Esophagus squamous epithelium (tissue), 5 donors: ENCODE measurements around the gene COMMD3. TPM values are rescaled to one million over a fixed set of nuclear protein-coding genes. Genes with fewer than 3 reads are reported as not detected.

Experiments
- DNase-seq: peaks from one replicate; lab custom pipeline; 2025; lab: John Stamatoyannopoulos, UW
- H3K27ac ChIP-seq, 4 donors: fragments of 200-600 bp; sonication (generic); one replicate each; pipeline ENCODE4 v1.5.1; 2016 to 2019; ENCODE audit warnings: mild to moderate bottlenecking in 1 of 4
- H3K27me3 ChIP-seq, 4 donors: fragments of 200-600 bp; sonication (generic); 1 replicate in 3 of 4; 2 replicates in 1 of 4; pipeline versions ENCODE4 v1.5.1 to v1.6.0; 2017 to 2021; ENCODE audit warnings: antibody characterized with exemption in 1 of 4
- H3K36me3 ChIP-seq, 3 donors: fragments of 200-600 bp; sonication (generic); one replicate each; pipeline ENCODE4 v1.5.1; 2016 to 2019
- H3K4me1 ChIP-seq, 3 donors: fragments of 200-600 bp; sonication (generic); one replicate each; pipeline ENCODE4 v1.5.1; 2017 to 2019
- H3K4me3 ChIP-seq, 4 donors: fragments of 200-600 bp; sonication (generic); 1 replicate in 3 of 4; 2 replicates in 1 of 4; pipeline ENCODE4 v1.5.1; 2016 to 2019; ENCODE audit warnings: mild to moderate bottlenecking in 2 of 4, moderate library complexity in 1 of 4
- H3K9me3 ChIP-seq, 3 donors: fragments of 200-600 bp; sonication (generic); one replicate each; pipeline ENCODE4 v1.5.1; 2016 to 2019
- CTCF ChIP-seq, 6 experiments: fragments of 450-650 bp in 4 of 6; fragments of 200-600 bp in 2 of 6; sonication (generic) in 2 of 6; IDR thresholded peaks; one replicate each; pipeline ENCODE4 v1.5.1; 2016 to 2019; ENCODE audit warnings: antibody characterized with exemption in 6 of 6, mild to moderate bottlenecking in 4 of 6, moderate library complexity in 4 of 6
- POLR2A ChIP-seq, 4 donors: fragments of 450-650 bp; IDR thresholded peaks; one replicate each; pipeline ENCODE4 v1.6.1; 2017; ENCODE audit warnings: antibody characterized with exemption in 4 of 4, mild to moderate bottlenecking in 4 of 4, moderate library complexity in 3 of 4
- whole genome bisulfite sequencing, 2 donors: methylation state at CpG; one replicate each; pipeline ENCODE4 v1.1.5; 2018; 5-methylcytosine and 5-hydroxymethylcytosine counted together
- intact Hi-C: fragments of 100-400 bp; cut with DNase I; formaldehyde crosslinking; loops from one replicate; pipeline ENCODE4 v1.15.0; 2022
- total RNA-seq, 4 donors: library from RNA; depleted of rRNA; stranded (reverse); fragments of >200 nt; gene quantifications; one replicate each; pipeline ENCODE4 v1.1.0, GENCODE V29; 2016
- donor health status: DM: yes; HTN: yes; CAD: no.

COMMD3 gene
- total RNA-seq, 4 donors from 2014 or later = 14.9 to 31.4 (median 24.2) TPM

- H3K27ac ChIP-seq = peak overlapping the region in 1 of 4 donors; percentile 23
- peaks cover 26 to 38% (median 27%) of the 10 kb centered on the region in 3 donors for H3K4me1 ChIP-seq
- peak overlapping the region; percentile 41 to 71 (median 56) for H3K4me3 ChIP-seq
- H3K9me3 ChIP-seq = no peaks in the 10 kb centered on the region
- H3K36me3 ChIP-seq = peaks cover 0 to 7% (median 0%) of the 10 kb centered on the region in 3 donors
- TF ChIP-seq POLR2A (IDR thresholded peaks at IDR 0.05) (no peak), CTCF (IDR thresholded peaks at IDR 0.05) (no peak)
- WGBS, 2 donors = 21 to 35% methylated on average over 7 to 15 of the region's 73 CpGs
- intact Hi-C loops = no loop called here
- H3K27me3 ChIP-seq = peaks cover 34 to 63% (median 53%) of the 10 kb centered on the region in 4 donors
- DNase-seq = no peak
These were observed 18.4 kb downstream of the COMMD3 start for GRCh38 chr10:22334414-22335172.

- WGBS, 2 donors = 2 to 12% methylated on average over 30 to 31 of the region's 71 CpGs
- Histone ChIP-seq H3K9me3 (no peaks in the 10 kb centered on the region), H3K4me1 (peaks cover 30 to 45% (median 32%) of the 10 kb centered on the region in 3 donors), H3K4me3 (peak overlapping the region; percentile 41 to 71 (median 56)), H3K36me3 (no peaks in the 10 kb centered on the region), H3K27me3 (peaks cover 34 to 68% (median 54%) of the 10 kb centered on the region in 4 donors), H3K27ac (peak overlapping the region in 1 of 4 donors; percentile 23)
- intact Hi-C loops = no loop called here
- no peak for DNase-seq
- peak in 1 of 4 donors; percentile 23 for TF ChIP-seq POLR2A (IDR thresholded peaks at IDR 0.05)
- peak in 4 of 6 experiments; percentile 13 to 48 (median 36) for TF ChIP-seq CTCF (IDR thresholded peaks at IDR 0.05)
These were observed 19.2 kb downstream of the COMMD3 start for GRCh38 chr10:22335173-22335933.

GRCh38 chr10:22338185-22338900 is 22.2 kb downstream of the COMMD3 start:
- Histone ChIP-seq H3K27me3 (peaks cover 34 to 98% (median 71%) of the 10 kb centered on the region in 4 donors), H3K4me1 (peaks cover 32 to 55% (median 38%) of the 10 kb centered on the region in 3 donors)
- no peak for DNase-seq

GRCh38 chr10:22338931-22339330 is 22.7 kb downstream of the COMMD3 start:
- intact Hi-C loops = no loop called here
- no peaks in the 10 kb centered on the region for H3K36me3 ChIP-seq
- H3K4me3 ChIP-seq = no peak overlapping the region
- no peak overlapping the region for H3K27ac ChIP-seq
- TF ChIP-seq POLR2A (IDR thresholded peaks at IDR 0.05) (no peak), CTCF (IDR thresholded peaks at IDR 0.05) (no peak)
- no peaks in the 10 kb centered on the region for H3K9me3 ChIP-seq
- DNase-seq = no peak
- peaks cover 34 to 98% (median 76%) of the 10 kb centered on the region in 4 donors for H3K27me3 ChIP-seq
- peaks cover 31 to 52% (median 38%) of the 10 kb centered on the region in 3 donors for H3K4me1 ChIP-seq

More at GRCh38 chr10:22338185-22338900, 22.2 kb downstream of the COMMD3 start:
- H3K27ac ChIP-seq = no peak overlapping the region
- no peak overlapping the region for H3K4me3 ChIP-seq
- H3K36me3 ChIP-seq = no peaks in the 10 kb centered on the region
- 24 to 27% methylated on average over 9 of the region's 9 CpGs for WGBS, 2 donors
- TF ChIP-seq CTCF (IDR thresholded peaks at IDR 0.05) (no peak), POLR2A (IDR thresholded peaks at IDR 0.05) (no peak)
- intact Hi-C loops = no loop called here
- no peaks in the 10 kb centered on the region for H3K9me3 ChIP-seq
